ENCODE measurements around the gene GC.

The GC gene

GRCh38 chr4:71713611-71714203 is 70.2 kb downstream of the GC start:
- Mint-ChIP-seq H3K4me1 (ENCODE audit: low read depth) (no peaks in the 10 kb centered on the region), H3K4me3 (no peak overlapping the region), H3K9me3 (no peaks in the 10 kb centered on the region), H3K27ac (no peak overlapping the region), H3K27me3 (no peaks in the 10 kb centered on the region), H3K36me3 (ENCODE audit: low read depth) (no peaks in the 10 kb centered on the region)

- no peaks in the 10 kb centered on the region for H3K36me3 Mint-ChIP-seq (ENCODE audit: low read depth)
- H3K27me3 Mint-ChIP-seq, result no peaks in the 10 kb centered on the region
- H3K4me3 Mint-ChIP-seq, result no peak overlapping the region
- no peak overlapping the region for H3K27ac Mint-ChIP-seq
- H3K4me1 Mint-ChIP-seq (ENCODE audit: low read depth), result no peaks in the 10 kb centered on the region
- no peaks in the 10 kb centered on the region for H3K9me3 Mint-ChIP-seq
Observed at GRCh38 chr4:71711985-71712348, 71.9 kb downstream of the GC start.

DNA sequence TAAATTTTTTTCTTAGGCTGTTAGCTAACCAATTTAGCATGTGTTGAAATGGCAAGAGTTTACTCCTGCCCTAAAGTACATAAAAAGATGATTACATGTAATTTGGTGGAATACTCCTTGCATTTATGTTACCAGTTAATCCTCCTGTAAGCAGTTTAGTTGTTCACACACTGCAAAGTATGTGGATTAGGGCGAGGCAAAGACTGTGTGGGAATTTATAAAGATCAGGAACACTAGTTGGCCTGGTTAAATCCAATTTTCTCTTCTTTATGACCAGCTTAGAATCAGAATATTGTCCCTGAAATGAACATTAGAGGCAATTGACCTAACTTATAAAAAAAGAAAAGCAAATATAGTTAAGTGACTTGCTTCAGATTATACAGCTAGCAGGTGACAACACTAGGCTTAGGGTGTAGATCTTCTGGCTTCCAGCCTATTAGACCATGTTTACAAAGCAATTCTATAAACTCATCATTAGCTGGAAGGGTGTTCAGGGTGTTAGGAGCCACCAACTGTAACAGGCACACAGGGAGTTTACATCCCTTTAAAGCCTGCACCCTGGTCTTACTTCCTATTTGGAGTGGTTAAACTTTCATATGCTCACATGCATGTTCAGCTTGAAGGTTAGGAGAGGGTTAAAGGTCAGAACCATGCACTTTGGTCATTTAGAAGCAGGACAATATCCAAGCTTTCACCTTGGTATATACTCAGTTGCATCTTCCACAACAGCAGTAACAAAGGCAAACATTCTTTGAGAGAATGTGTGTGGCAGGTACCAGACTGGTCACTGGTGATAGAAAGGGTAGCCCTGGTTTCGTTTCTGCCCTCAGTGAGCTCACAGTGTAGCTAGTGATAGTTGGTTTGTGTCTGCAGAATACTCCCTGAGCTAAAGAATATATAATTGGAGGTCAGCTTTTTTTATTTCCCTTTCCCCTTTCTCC is 72.6 kb downstream of the GC start:
- Mint-ChIP-seq H3K4me3 (no peak overlapping the region), H3K36me3 (ENCODE audit: low read depth) (no peaks in the 10 kb centered on the region), H3K27me3 (no peaks in the 10 kb centered on the region), H3K27ac (no peak overlapping the region), H3K9me3 (no peaks in the 10 kb centered on the region), H3K4me1 (ENCODE audit: low read depth) (no peaks in the 10 kb centered on the region)

DNA sequence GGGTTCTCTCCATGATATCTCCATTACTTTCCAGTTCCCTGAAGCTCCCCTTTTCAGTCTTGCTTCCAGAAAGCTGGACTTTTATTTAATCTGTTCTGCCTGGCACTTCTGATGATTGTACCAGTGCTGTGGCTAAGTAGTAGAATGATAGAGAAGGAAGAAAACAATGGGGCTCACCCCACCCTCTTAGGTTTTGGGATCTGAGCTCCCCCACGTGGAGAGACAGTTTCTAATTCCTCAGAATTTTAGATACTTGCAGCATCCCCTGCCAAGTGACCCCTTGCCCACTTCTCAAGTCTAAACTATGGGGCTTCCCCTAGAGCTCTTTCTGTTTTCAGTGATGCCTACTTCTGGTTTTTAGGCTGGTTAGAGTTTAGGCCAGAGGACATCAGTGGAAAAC is 73.9 kb downstream of the GC start:
- no peaks in the 10 kb centered on the region for H3K27me3 Mint-ChIP-seq
- no peaks in the 10 kb centered on the region for H3K4me1 Mint-ChIP-seq (ENCODE audit: low read depth)
- no peak overlapping the region for H3K4me3 Mint-ChIP-seq
- no peaks in the 10 kb centered on the region for H3K9me3 Mint-ChIP-seq
- no peak overlapping the region for H3K27ac Mint-ChIP-seq
- H3K36me3 Mint-ChIP-seq (ENCODE audit: low read depth), result no peaks in the 10 kb centered on the region

- Mint-ChIP-seq H3K4me3 (no peak overlapping the region), H3K27me3 (peaks cover 24% of the 10 kb centered on the region), H3K27ac (no peak overlapping the region)
Observed at GRCh38 chr4:71698141-71698540, 85.7 kb downstream of the GC start.

DNA sequence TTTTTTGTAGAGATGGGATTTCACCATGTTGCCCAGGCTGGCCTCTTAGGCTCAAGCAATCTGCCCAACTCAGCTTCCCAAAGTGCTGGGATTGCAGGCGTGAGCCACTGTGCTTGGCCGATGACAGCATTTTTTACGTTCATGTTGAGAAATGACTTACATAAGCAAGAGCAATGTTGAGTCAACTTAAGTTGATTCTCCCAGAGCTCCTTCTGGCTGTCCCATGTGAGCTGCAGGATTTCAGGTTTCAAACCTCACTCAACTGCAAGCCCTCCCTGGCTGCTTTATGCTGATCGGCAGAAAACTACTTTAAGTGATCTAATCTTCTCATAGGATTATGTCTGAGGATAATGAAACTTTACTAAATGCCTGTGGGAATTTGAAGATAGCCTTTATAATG is 86.8 kb downstream of the GC start:
- Mint-ChIP-seq H3K36me3 (ENCODE audit: low read depth) (no peaks in the 10 kb centered on the region), H3K4me3 (no peak overlapping the region), H3K27ac (no peak overlapping the region), H3K9me3 (no peaks in the 10 kb centered on the region), H3K4me1 (ENCODE audit: low read depth) (no peaks in the 10 kb centered on the region), H3K27me3 (peaks cover 19% of the 10 kb centered on the region)

More at GRCh38 chr4:71698141-71698540, 85.7 kb downstream of the GC start:
- H3K4me1 Mint-ChIP-seq (ENCODE audit: low read depth), result no peaks in the 10 kb centered on the region
- H3K9me3 Mint-ChIP-seq, result no peaks in the 10 kb centered on the region
- no peaks in the 10 kb centered on the region for H3K36me3 Mint-ChIP-seq (ENCODE audit: low read depth)

DNA sequence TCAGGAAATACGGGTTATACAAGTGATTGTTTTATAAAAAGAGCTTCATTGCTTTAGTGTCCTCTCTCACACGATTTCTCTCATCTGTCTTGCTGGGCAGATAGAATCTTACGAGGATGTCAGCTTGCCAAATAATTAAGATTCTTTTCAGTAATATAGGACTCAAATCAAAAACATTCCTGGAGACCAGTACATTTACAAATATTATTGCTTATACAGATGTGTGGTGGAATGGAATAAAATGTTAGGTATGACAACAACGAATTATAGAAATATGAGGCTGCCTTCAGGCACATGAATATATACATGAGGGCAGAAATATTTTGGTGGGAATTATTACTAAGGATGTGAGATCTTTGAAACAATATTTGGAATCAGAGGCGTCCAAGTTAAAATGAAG is 88.9 kb downstream of the GC start:
- no peak overlapping the region for H3K4me3 Mint-ChIP-seq
- no peaks in the 10 kb centered on the region for H3K4me1 Mint-ChIP-seq (ENCODE audit: low read depth)
- no peaks in the 10 kb centered on the region for H3K36me3 Mint-ChIP-seq (ENCODE audit: low read depth)
- peaks cover 16% of the 10 kb centered on the region for H3K27me3 Mint-ChIP-seq
- H3K27ac Mint-ChIP-seq, result no peak overlapping the region
- H3K9me3 Mint-ChIP-seq, result no peaks in the 10 kb centered on the region

GRCh38 chr4:71692963-71693362 is 90.9 kb downstream of the GC start:
- H3K4me3 Mint-ChIP-seq, result no peak overlapping the region
- no peak overlapping the region for H3K27ac Mint-ChIP-seq
- no peaks in the 10 kb centered on the region for H3K36me3 Mint-ChIP-seq (ENCODE audit: low read depth)
- H3K9me3 Mint-ChIP-seq, result no peaks in the 10 kb centered on the region
- H3K4me1 Mint-ChIP-seq (ENCODE audit: low read depth), result no peaks in the 10 kb centered on the region
- peaks cover 29% of the 10 kb centered on the region for H3K27me3 Mint-ChIP-seq

- H3K4me1 Mint-ChIP-seq (ENCODE audit: low read depth), result no peaks in the 10 kb centered on the region
- no peak overlapping the region for H3K4me3 Mint-ChIP-seq
- no peaks in the 10 kb centered on the region for H3K9me3 Mint-ChIP-seq
- no peaks in the 10 kb centered on the region for H3K36me3 Mint-ChIP-seq (ENCODE audit: low read depth)
- H3K27ac Mint-ChIP-seq, result no peak overlapping the region
- H3K27me3 Mint-ChIP-seq, result peaks cover 24% of the 10 kb centered on the region
Observed at GRCh38 chr4:71692198-71692597, 91.7 kb downstream of the GC start.

All from stimulated activated naive CD8-positive, alpha-beta T cell treated with anti-CD3 and anti-CD28 coated beads, Interleukin-15, Interleukin-2, amounts not matched to agents 100 ng/mL and 50 ng/mL, for 24 hours (primary cell).